Measurements from ENCODE around the gene OR8D2. TPM values are rescaled to one million over a fixed set of nuclear protein-coding genes. Genes with fewer than 3 reads are reported as not detected.
A peak's percentile ranks its signal among the peaks of the same experiment; 100 is the strongest.

OR8D2 gene
- polyA plus RNA-seq, 1 experiment: not detected

GRCh38 chr11:124296016-124296415 lies 24.0 kb downstream of the OR8D2 start:
- POLR2A ChIA-PET: no interaction called here
- DNase-seq (ENCODE audit: low read depth): no peak
- Histone ChIP-seq H3K36me3 (ENCODE audit: control insufficient read depth, insufficient read depth, low read length) (no peaks in the 10 kb centered on the region), H3K4me3 (ENCODE audit: low read depth, low read length) (no peak overlapping the region), H3K27me3 (ENCODE audit: control insufficient read depth, insufficient read depth, low read length) (no peaks in the 10 kb centered on the region)
- no peak for TF ChIP-seq CTCF (IDR thresholded peaks at IDR 0.05; ENCODE audit: insufficient read depth, low read depth, low read length)
- CTCF ChIA-PET: interaction anchor here (0.6 kb wide), 1 partner anchor 13 kb away, joined by 3 read pairs; no protein-coding TSS in a partner anchor

- DNase-seq (ENCODE audit: low read depth): no peak
- Histone ChIP-seq H3K4me3 (ENCODE audit: low read depth, low read length) (no peak overlapping the region), H3K36me3 (ENCODE audit: control insufficient read depth, insufficient read depth, low read length) (no peaks in the 10 kb centered on the region), H3K27me3 (ENCODE audit: control insufficient read depth, insufficient read depth, low read length) (no peaks in the 10 kb centered on the region)
- POLR2A ChIA-PET: no interaction called here
- no peak for TF ChIP-seq CTCF (IDR thresholded peaks at IDR 0.05; ENCODE audit: insufficient read depth, low read depth, low read length)
- CTCF ChIA-PET: no interaction called here
Observed at GRCh38 chr11:124294687-124295086, 25.3 kb downstream of the OR8D2 start.

- TF ChIP-seq CTCF (IDR thresholded peaks at IDR 0.05; ENCODE audit: insufficient read depth, low read depth, low read length): no peak
- Histone ChIP-seq H3K4me3 (ENCODE audit: low read depth, low read length) (no peak overlapping the region), H3K27me3 (ENCODE audit: control insufficient read depth, insufficient read depth, low read length) (no peaks in the 10 kb centered on the region), H3K36me3 (ENCODE audit: control insufficient read depth, insufficient read depth, low read length) (no peaks in the 10 kb centered on the region)
- ChIA-PET POLR2A (no interaction called here), CTCF (no interaction called here)
- peak; percentile 24 for DNase-seq (ENCODE audit: low read depth)
Observed at GRCh38 chr11:124285610-124286344, 34.2 kb downstream of the OR8D2 start.

- Histone ChIP-seq H3K4me3 (ENCODE audit: low read depth, low read length) (no peak overlapping the region), H3K27me3 (ENCODE audit: control insufficient read depth, insufficient read depth, low read length) (no peaks in the 10 kb centered on the region), H3K36me3 (ENCODE audit: control insufficient read depth, insufficient read depth, low read length) (no peaks in the 10 kb centered on the region)
- TF ChIP-seq CTCF (IDR thresholded peaks at IDR 0.05; ENCODE audit: insufficient read depth, low read depth, low read length): no peak
- ChIA-PET CTCF (no interaction called here), POLR2A (no interaction called here)
- DNase-seq (ENCODE audit: low read depth): no peak
Observed at GRCh38 chr11:124278261-124278660, 41.7 kb downstream of the OR8D2 start.

GRCh38 chr11:124277804-124278203 lies 42.2 kb downstream of the OR8D2 start:
- ChIA-PET CTCF (no interaction called here), POLR2A (no interaction called here)
- no peaks in the 10 kb centered on the region for H3K36me3 ChIP-seq (ENCODE audit: control insufficient read depth, insufficient read depth, low read length)
- no peaks in the 10 kb centered on the region for H3K27me3 ChIP-seq (ENCODE audit: control insufficient read depth, insufficient read depth, low read length)
- no peak for TF ChIP-seq CTCF (IDR thresholded peaks at IDR 0.05; ENCODE audit: insufficient read depth, low read depth, low read length)
- DNase-seq (ENCODE audit: low read depth): no peak
- H3K4me3 ChIP-seq (ENCODE audit: low read depth, low read length): no peak overlapping the region

All from BJ (cell line).